Stimulated activated memory B cell treated with anti-CD40 and anti-IgM and Interleukin-4, amounts not matched to agents 10 μg/mL and 1 μg/mL and 100 μg/mL, for 72 hours (primary cell): ENCODE measurements around the gene GDI1.

Experiments used
- ATAC-seq: fragments of 150-1000 bp; cut with Tn5 transposase; 2 replicates; pipeline ENCODE4 v1.10.0; 2021
- H3K27ac Mint-ChIP-seq: one replicate; pipeline ENCODE4 v1.8.0; 2022; ENCODE audit warnings: mild to moderate bottlenecking, mixed read lengths
- H3K27me3 Mint-ChIP-seq: one replicate; pipeline ENCODE4 v1.8.0; 2022; ENCODE audit warnings: mixed read lengths
- H3K36me3 Mint-ChIP-seq: one replicate; pipeline ENCODE4 v1.8.0; 2022; ENCODE audit warnings: mixed read lengths
- H3K4me1 Mint-ChIP-seq: one replicate; pipeline ENCODE4 v1.8.0; 2022; ENCODE audit warnings: mixed read lengths
- H3K4me3 Mint-ChIP-seq: one replicate; pipeline ENCODE4 v1.8.0; 2022; ENCODE audit warnings: mild to moderate bottlenecking, moderate library complexity, mixed read lengths
- H3K9me3 Mint-ChIP-seq: one replicate; pipeline ENCODE4 v1.8.0; 2022; ENCODE audit warnings: mixed read lengths

The GDI1 gene

GRCh38 chrX:154458954-154459778 is 22.2 kb downstream of the GDI1 start:
- peak; percentile 63 for ATAC-seq
- peaks cover 15% of the 10 kb centered on the region for H3K36me3 Mint-ChIP-seq
- H3K4me3 Mint-ChIP-seq, result peak overlapping the region; percentile 85
- peak overlapping the region; percentile 48 for H3K27ac Mint-ChIP-seq
- H3K27me3 Mint-ChIP-seq, result no peaks in the 10 kb centered on the region
- H3K9me3 Mint-ChIP-seq, result no peaks in the 10 kb centered on the region
- H3K4me1 Mint-ChIP-seq, result peaks cover 19% of the 10 kb centered on the region

DNA sequence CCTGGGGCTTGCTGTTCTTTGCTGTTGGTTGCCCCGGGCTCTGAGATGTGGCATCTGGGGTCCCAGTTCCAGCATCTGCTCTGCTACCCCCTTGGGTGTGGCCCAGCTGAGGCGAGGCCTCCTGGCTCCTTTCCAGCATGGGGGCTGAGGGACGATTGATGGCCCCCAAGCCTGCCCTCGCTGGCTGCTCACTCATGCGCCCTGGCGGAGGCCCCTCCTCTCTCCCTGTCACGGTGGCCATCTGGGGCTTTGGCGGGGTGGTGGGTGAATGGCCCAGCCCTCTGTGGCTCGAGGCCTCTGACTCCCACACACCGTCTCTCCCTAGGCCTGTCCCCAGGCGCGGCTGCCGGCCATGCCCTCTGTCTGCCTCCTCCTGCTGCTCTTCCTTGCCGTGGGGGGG is 22.9 kb downstream of the GDI1 start:
- H3K36me3 Mint-ChIP-seq, result peaks cover 12% of the 10 kb centered on the region
- no peaks in the 10 kb centered on the region for H3K9me3 Mint-ChIP-seq
- no peak for ATAC-seq
- peaks cover 19% of the 10 kb centered on the region for H3K4me1 Mint-ChIP-seq
- H3K27ac Mint-ChIP-seq, result no peak overlapping the region
- no peaks in the 10 kb centered on the region for H3K27me3 Mint-ChIP-seq
- peak overlapping the region; percentile 67 for H3K4me3 Mint-ChIP-seq

DNA sequence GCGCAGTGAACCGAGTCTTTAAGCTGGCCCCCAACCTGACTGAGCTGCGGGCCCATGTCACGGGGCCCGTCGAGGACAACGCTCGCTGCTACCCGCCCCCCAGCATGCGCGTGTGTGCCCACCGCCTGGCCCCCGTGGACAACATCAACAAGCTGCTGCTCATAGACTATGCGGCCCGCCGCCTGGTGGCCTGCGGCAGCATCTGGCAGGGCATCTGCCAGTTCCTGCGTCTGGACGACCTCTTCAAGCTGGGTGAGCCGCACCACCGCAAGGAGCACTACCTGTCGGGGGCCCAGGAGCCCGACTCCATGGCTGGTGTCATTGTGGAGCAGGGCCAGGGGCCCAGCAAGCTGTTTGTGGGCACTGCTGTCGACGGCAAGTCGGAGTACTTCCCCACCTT is 23.4 kb downstream of the GDI1 start:
- ATAC-seq, result no peak
- Mint-ChIP-seq H3K36me3 (peaks cover 12% of the 10 kb centered on the region), H3K4me1 (peaks cover 19% of the 10 kb centered on the region), H3K9me3 (no peaks in the 10 kb centered on the region), H3K4me3 (peak overlapping the region; percentile 67), H3K27ac (no peak overlapping the region), H3K27me3 (no peaks in the 10 kb centered on the region)

DNA sequence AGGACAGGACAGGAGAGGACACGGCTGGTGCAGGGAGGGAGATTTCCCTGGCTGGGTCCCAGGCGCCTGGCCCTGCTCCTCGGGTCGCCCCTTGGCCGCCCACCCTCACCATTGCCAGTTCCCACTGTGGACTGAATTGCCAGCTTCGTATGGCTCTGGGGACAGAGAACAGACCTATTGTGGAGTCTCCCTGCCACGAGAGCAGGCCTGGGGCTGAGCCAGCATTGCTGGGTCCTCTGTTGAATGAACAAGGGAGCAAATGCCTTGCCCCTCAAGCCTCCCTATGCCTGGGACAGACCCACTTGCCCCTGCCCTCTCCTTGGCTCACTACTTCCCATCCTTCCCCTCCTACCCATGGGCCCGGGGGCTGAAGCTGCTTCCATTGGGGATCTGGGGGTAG is 25.4 kb downstream of the GDI1 start:
- H3K4me3 Mint-ChIP-seq, result no peak overlapping the region
- peaks cover 12% of the 10 kb centered on the region for H3K36me3 Mint-ChIP-seq
- no peaks in the 10 kb centered on the region for H3K9me3 Mint-ChIP-seq
- H3K27ac Mint-ChIP-seq, result no peak overlapping the region
- ATAC-seq, result no peak
- H3K4me1 Mint-ChIP-seq, result peaks cover 16% of the 10 kb centered on the region
- H3K27me3 Mint-ChIP-seq, result no peaks in the 10 kb centered on the region

DNA sequence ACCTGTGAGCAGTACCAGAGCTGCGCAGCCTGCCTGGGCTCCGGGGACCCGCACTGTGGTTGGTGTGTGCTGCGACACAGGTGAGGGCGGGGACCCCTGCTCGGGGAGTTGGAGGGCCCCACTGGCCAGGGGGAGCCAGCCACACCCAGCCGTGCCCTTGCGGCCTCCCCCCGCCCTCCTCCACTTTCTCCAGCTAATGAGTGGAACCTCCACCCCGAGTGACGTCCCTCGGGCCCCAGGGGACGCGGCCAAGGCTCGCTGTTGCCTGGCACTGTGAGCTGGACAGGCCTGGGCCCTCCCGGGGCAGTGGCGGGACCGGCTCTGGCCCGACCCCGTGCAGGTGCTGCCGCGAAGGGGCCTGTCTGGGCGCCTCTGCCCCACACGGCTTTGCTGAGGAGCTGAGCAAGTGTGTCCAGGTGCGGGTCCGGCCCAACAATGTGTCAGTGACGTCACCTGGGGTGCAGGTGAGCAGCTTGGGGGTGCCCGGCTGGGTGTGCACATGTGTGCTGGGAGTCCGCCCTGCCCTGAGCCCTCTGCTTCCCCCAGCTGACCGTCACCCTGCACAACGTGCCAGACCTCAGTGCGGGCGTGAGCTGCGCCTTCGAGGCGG is 26.8 kb downstream of the GDI1 start:
- Mint-ChIP-seq H3K27me3 (no peaks in the 10 kb centered on the region), H3K27ac (no peak overlapping the region), H3K36me3 (peaks cover 12% of the 10 kb centered on the region), H3K4me1 (peaks cover 13% of the 10 kb centered on the region), H3K4me3 (no peak overlapping the region), H3K9me3 (no peaks in the 10 kb centered on the region)
- ATAC-seq, result no peak

GRCh38 chrX:154464806-154465365 is 27.9 kb downstream of the GDI1 start:
- no peak for ATAC-seq

DNA sequence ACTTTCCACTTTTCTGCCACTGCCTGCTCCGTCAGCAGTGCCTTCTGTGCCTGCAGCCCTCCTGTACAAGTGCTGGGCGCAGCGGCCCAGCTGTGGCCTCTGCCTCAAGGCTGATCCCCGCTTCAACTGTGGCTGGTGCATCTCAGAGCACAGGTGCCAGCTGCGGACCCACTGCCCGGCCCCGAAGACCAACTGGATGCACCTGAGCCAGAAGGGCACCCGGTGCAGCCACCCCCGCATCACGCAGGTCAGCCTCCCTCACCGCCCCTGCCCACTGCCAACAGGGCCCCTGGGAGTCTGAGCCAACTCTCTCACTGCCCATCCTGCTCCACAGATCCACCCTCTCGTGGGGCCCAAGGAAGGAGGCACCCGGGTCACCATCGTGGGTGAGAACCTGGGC is 28.6 kb downstream of the GDI1 start:
- Mint-ChIP-seq H3K27ac (no peak overlapping the region), H3K9me3 (no peaks in the 10 kb centered on the region)
- no peak for ATAC-seq

More at GRCh38 chrX:154464806-154465365, 27.9 kb downstream of the GDI1 start:
- Mint-ChIP-seq H3K4me3 (no peak overlapping the region), H3K36me3 (peaks cover 15% of the 10 kb centered on the region), H3K27me3 (no peaks in the 10 kb centered on the region), H3K4me1 (peaks cover 12% of the 10 kb centered on the region), H3K27ac (no peak overlapping the region), H3K9me3 (no peaks in the 10 kb centered on the region)

DNA sequence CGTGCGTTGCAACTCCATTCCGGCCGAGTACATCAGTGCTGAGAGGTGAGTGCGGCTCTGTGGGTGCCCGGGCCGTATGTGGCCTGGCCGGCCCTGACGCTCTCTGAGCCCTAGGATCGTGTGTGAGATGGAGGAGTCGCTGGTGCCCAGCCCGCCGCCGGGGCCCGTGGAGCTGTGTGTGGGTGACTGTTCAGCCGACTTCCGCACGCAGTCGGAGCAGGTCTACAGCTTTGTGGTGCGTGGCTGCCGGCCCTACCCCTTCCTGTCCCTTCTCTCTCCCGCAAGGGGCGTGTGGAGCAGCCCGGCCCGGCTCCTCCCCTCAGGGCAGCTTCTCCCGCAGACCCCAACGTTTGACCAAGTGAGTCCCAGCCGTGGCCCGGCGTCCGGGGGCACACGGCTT is 29.1 kb downstream of the GDI1 start:
- Mint-ChIP-seq H3K27ac (no peak overlapping the region), H3K9me3 (no peaks in the 10 kb centered on the region), H3K4me1 (peaks cover 7% of the 10 kb centered on the region), H3K27me3 (no peaks in the 10 kb centered on the region), H3K4me3 (no peak overlapping the region), H3K36me3 (peaks cover 23% of the 10 kb centered on the region)
- ATAC-seq, result no peak

More for the DNA sequence above, 28.6 kb downstream of the GDI1 start:
- Mint-ChIP-seq H3K4me1 (peaks cover 7% of the 10 kb centered on the region), H3K27me3 (no peaks in the 10 kb centered on the region), H3K36me3 (peaks cover 22% of the 10 kb centered on the region), H3K4me3 (no peak overlapping the region)

- Mint-ChIP-seq H3K36me3 (peaks cover 18% of the 10 kb centered on the region), H3K4me1 (peaks cover 1% of the 10 kb centered on the region), H3K9me3 (no peaks in the 10 kb centered on the region), H3K4me3 (no peak overlapping the region), H3K27ac (no peak overlapping the region), H3K27me3 (no peaks in the 10 kb centered on the region)
- no peak for ATAC-seq
Observed at GRCh38 chrX:154466907-154467306, 30.0 kb downstream of the GDI1 start.

GRCh38 chrX:154467556-154467955 is 30.6 kb downstream of the GDI1 start:
- Mint-ChIP-seq H3K36me3 (peaks cover 21% of the 10 kb centered on the region), H3K9me3 (no peaks in the 10 kb centered on the region), H3K4me3 (no peak overlapping the region), H3K27ac (no peak overlapping the region), H3K4me1 (no peaks in the 10 kb centered on the region), H3K27me3 (no peaks in the 10 kb centered on the region)
- no peak for ATAC-seq

DNA sequence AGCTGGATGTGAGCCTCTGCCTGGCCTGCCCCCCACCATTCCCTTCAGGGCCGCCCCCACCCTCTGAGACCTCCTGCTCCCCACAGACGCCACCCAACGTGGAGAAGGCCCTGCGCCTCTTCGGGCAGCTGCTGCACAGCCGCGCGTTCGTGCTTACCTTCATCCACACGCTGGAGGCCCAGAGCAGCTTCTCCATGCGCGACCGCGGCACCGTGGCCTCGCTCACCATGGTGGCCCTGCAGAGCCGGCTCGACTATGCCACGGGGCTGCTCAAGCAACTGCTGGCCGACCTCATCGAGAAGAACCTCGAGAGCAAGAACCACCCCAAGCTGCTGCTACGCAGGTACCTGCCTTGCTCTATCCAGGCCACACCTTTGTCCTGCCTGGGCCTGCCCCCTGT is 31.3 kb downstream of the GDI1 start:
- Mint-ChIP-seq H3K36me3 (peaks cover 26% of the 10 kb centered on the region), H3K27me3 (no peaks in the 10 kb centered on the region), H3K4me1 (no peaks in the 10 kb centered on the region), H3K9me3 (no peaks in the 10 kb centered on the region), H3K27ac (no peak overlapping the region), H3K4me3 (no peak overlapping the region)
- no peak for ATAC-seq

- Mint-ChIP-seq H3K27ac (no peak overlapping the region), H3K4me1 (no peaks in the 10 kb centered on the region), H3K27me3 (no peaks in the 10 kb centered on the region), H3K4me3 (no peak overlapping the region), H3K36me3 (peaks cover 31% of the 10 kb centered on the region), H3K9me3 (no peaks in the 10 kb centered on the region)
- no peak for ATAC-seq
Observed at GRCh38 chrX:154469114-154469513, 32.2 kb downstream of the GDI1 start.

- Mint-ChIP-seq H3K27me3 (no peaks in the 10 kb centered on the region), H3K4me3 (no peak overlapping the region), H3K36me3 (peaks cover 31% of the 10 kb centered on the region), H3K4me1 (no peaks in the 10 kb centered on the region), H3K27ac (no peak overlapping the region), H3K9me3 (no peaks in the 10 kb centered on the region)
- no peak for ATAC-seq
Observed at GRCh38 chrX:154469880-154470279, 32.9 kb downstream of the GDI1 start.

- Mint-ChIP-seq H3K4me3 (no peak overlapping the region), H3K36me3 (peaks cover 35% of the 10 kb centered on the region), H3K27me3 (no peaks in the 10 kb centered on the region), H3K27ac (no peak overlapping the region), H3K4me1 (no peaks in the 10 kb centered on the region), H3K9me3 (no peaks in the 10 kb centered on the region)
- no peak for ATAC-seq
Observed at GRCh38 chrX:154470434-154470833, 33.5 kb downstream of the GDI1 start.

GRCh38 chrX:154470914-154471568 is 34.1 kb downstream of the GDI1 start:
- H3K9me3 Mint-ChIP-seq, result no peaks in the 10 kb centered on the region
- no peak overlapping the region for H3K4me3 Mint-ChIP-seq
- ATAC-seq, result no peak
- peaks cover 39% of the 10 kb centered on the region for H3K36me3 Mint-ChIP-seq
- H3K27ac Mint-ChIP-seq, result no peak overlapping the region
- no peaks in the 10 kb centered on the region for H3K27me3 Mint-ChIP-seq
- no peaks in the 10 kb centered on the region for H3K4me1 Mint-ChIP-seq
